Common myeloid progenitor, CD34-positive (primary cell): ENCODE measurements around the gene DMWD.

Experiments
- CTCF ChIA-PET: fragments of 350-600 bp; sonication (Branson Sonifier 250); formaldehyde crosslinking; loops from one replicate; lab custom pipeline; 2021; ENCODE audit warnings: antibody characterized with exemption; lab: Charles Lee
- POLR2A ChIA-PET: fragments of 350-600 bp; sonication (Branson Sonifier 250); formaldehyde crosslinking; loops from one replicate; lab custom pipeline; 2021; ENCODE audit warnings: antibody characterized with exemption; lab: Charles Lee
- DNase-seq, 3 donors: peaks; one replicate each; pipeline versions ENCODE4 v3.0.0 to v3.0.0-alpha.2; 2013
- H3K27ac ChIP-seq, 2 experiments: 1 replicate in 1 of 2; 2 replicates in 1 of 2; pipeline ENCODE4 v1.7.0; 2013; ENCODE audit warnings: inconsistent platforms in 2 of 2, low read length in 2 of 2, mild to moderate bottlenecking in 2 of 2, low read depth in 1 of 2, moderate library complexity in 1 of 2; ENCODE audit not compliant: severe bottlenecking in 2 of 2, insufficient read depth in 1 of 2, poor library complexity in 1 of 2
- H3K27me3 ChIP-seq, 5 experiments: replicated peaks in 2 of 5; 1 replicate in 3 of 5; 2 replicates in 2 of 5; pipeline versions ENCODE4 v1.6.1 to v1.7.0; 2013; ENCODE audit warnings: low read length in 4 of 5, mild to moderate bottlenecking in 2 of 5, moderate library complexity in 2 of 5, inconsistent platforms in 1 of 5; ENCODE audit not compliant: insufficient read depth in 5 of 5, control insufficient read depth in 4 of 5
- H3K36me3 ChIP-seq, 4 experiments: 1 replicate in 2 of 4; 2 replicates in 2 of 4; pipeline versions ENCODE4 v1.6.1 to v1.7.0; 2013; ENCODE audit warnings: low read length in 3 of 4, control low read depth in 1 of 4, mild to moderate bottlenecking in 1 of 4; ENCODE audit not compliant: control insufficient read depth in 4 of 4, insufficient read depth in 4 of 4
- H3K4me1 ChIP-seq, 4 experiments: 1 replicate in 3 of 4; 2 replicates in 1 of 4; pipeline versions ENCODE4 v1.6.1 to v1.7.1; 2013; ENCODE audit warnings: low read length in 3 of 4, mild to moderate bottlenecking in 3 of 4, control low read depth in 1 of 4, inconsistent platforms in 1 of 4, moderate library complexity in 1 of 4; ENCODE audit not compliant: control insufficient read depth in 4 of 4, insufficient read depth in 4 of 4; ENCODE audit errors: control extremely low read depth in 1 of 4
- H3K4me3 ChIP-seq, 7 experiments: 1 replicate in 4 of 7; 2 replicates in 3 of 7; pipeline versions ENCODE4 v1.5.1 to v1.7.0; 2013; ENCODE audit warnings: mild to moderate bottlenecking in 7 of 7, low read length in 6 of 7, moderate library complexity in 6 of 7, inconsistent platforms in 2 of 7, low read depth in 2 of 7, control low read depth in 1 of 7; ENCODE audit not compliant: insufficient read depth in 4 of 7, control insufficient read depth in 1 of 7; ENCODE audit errors: extremely low read depth in 1 of 7
- H3K9me3 ChIP-seq, 5 experiments: 1 replicate in 4 of 5; 2 replicates in 1 of 5; pipeline versions ENCODE4 v1.6.1 to v1.7.1; 2013; ENCODE audit warnings: low read length in 4 of 5, mild to moderate bottlenecking in 2 of 5, inconsistent platforms in 1 of 5, low read depth in 1 of 5, moderate library complexity in 1 of 5; ENCODE audit not compliant: control insufficient read depth in 4 of 5, insufficient read depth in 2 of 5; ENCODE audit errors: control extremely low read depth in 1 of 5
- WGBS: methylation state at CpG from one replicate; pipeline ENCODE4 v1.1.5; 2013; ENCODE audit not compliant: insufficient coverage; 5-methylcytosine and 5-hydroxymethylcytosine counted together

Gene DMWD

DNA sequence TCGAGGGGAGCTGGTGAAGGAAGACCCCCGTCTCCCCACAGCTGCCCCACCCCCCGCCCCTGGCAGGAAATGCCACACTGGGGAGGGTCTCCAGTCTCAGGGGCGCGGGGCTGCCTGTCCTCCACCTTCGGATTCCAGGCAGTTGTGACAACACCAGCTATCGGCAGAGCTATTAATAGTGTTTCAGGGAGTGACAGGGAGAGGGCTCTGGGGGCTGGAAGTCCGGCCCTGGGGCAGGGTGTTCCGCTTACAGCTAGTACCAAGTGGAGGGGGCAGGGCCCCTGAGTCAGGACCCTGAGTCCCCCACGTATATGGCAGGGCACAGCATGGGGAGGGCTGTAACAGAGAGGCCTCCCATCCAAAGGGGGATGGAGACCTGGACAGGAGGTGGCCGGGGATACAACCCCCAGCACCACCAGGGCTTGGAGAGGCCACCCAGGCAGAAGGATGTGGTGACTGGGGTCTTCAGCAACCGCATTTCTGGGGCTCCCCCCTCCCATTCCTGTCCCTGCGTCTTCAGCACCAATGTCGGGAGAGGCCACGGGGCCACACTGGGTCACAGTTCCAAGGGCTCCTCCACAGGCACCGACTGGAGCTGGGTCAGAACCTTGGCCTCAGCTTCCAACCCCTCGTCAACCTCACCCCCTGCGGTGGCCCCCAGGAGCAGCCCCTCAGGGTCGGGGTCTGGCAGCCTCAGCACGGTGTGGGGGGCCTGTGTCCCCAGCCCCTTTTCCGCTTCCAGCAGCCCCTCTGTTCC lies 27.5 kb downstream of the DMWD start:
- Histone ChIP-seq H3K36me3 (no peaks in the 10 kb centered on the region), H3K4me3 (no peak overlapping the region), H3K4me1 (peaks cover 0 to 29% (median 21%) of the 10 kb centered on the region in 4 experiments), H3K9me3 (no peaks in the 10 kb centered on the region), H3K27me3 (peaks cover 0 to 56% (median 13%) of the 10 kb centered on the region in 5 experiments), H3K27ac (no peak overlapping the region)
- 92% methylated on average over 8 of the region's 21 CpGs for WGBS
- no peak for DNase-seq
- ChIA-PET POLR2A (no interaction called here), CTCF (interaction anchor here (0.7 kb wide), 1 partner anchor 11 kb away, joined by 3 read pairs; no protein-coding TSS in a partner anchor)

- H3K27me3 ChIP-seq = peaks cover 0 to 56% (median 13%) of the 10 kb centered on the region in 5 experiments
- H3K4me1 ChIP-seq = peaks cover 0 to 22% (median 15%) of the 10 kb centered on the region in 4 experiments
- no peak overlapping the region for H3K4me3 ChIP-seq
- no peak for DNase-seq
- ChIA-PET CTCF (interaction anchor here (0.7 kb wide), 1 partner anchor 11 kb away, joined by 3 read pairs; no protein-coding TSS in a partner anchor), POLR2A (no interaction called here)
- H3K27ac ChIP-seq = no peak overlapping the region
- H3K36me3 ChIP-seq = no peaks in the 10 kb centered on the region
- no peaks in the 10 kb centered on the region for H3K9me3 ChIP-seq
- 100% methylated on average over 3 of the region's 6 CpGs for WGBS
These were observed 28.2 kb downstream of the DMWD start for GRCh38 chr19:45764475-45764874.

- no peaks in the 10 kb centered on the region for H3K36me3 ChIP-seq
- ChIA-PET CTCF (no interaction called here), POLR2A (no interaction called here)
- H3K4me1 ChIP-seq = peaks cover 0 to 15% (median 10%) of the 10 kb centered on the region in 4 experiments
- no peak overlapping the region for H3K4me3 ChIP-seq
- H3K27me3 ChIP-seq = peaks cover 0 to 56% (median 16%) of the 10 kb centered on the region in 5 experiments
- no peak for DNase-seq
- WGBS = 85% methylated on average over 20 of the region's 27 CpGs
- H3K9me3 ChIP-seq = no peaks in the 10 kb centered on the region
- no peak overlapping the region for H3K27ac ChIP-seq
These were observed 28.9 kb downstream of the DMWD start for GRCh38 chr19:45763691-45764294.

DNA sequence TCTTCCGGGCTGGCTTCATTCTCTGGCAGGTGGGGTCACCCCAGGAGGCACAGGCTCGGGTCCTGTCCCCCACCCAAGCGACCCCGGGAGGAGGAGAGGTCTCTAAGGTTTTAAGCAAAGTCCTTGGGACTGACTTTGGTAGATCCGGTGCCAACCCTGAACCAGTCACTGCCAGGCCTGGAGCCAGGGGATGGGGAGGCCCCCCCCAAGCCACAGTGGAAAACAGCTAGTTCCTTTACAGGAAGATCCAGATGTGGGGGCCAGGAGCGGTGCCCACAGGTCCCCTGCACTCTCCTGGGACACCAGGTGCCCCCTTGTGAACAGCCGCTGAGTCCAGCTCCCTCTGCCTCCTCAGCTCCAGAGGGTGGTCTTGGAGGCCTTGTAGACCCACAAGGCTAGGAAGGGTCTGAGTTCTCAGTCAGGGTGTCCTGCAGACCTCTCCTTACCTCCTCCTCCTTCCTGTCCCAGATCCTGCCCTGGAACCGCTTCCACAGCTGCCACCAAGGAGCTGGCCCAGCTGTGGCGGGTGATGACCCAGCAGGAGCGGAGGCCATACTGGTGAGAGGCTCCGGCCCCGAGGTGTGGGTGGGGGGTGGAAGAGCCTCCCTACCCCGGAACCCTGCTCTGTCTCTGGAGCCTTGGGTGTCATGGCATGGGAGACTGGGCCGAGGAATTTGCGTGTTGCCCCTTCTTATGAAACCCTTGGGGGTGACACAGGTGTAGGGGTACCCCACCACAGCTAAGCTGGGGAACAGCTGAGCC lies 29.6 kb downstream of the DMWD start:
- no peaks in the 10 kb centered on the region for H3K9me3 ChIP-seq
- no peak for DNase-seq
- no peak overlapping the region for H3K27ac ChIP-seq
- CTCF ChIA-PET = interaction anchor here (0.9 kb wide), 1 partner anchor 11 kb away, joined by 3 read pairs; no protein-coding TSS in a partner anchor
- no peaks in the 10 kb centered on the region for H3K36me3 ChIP-seq
- no peak overlapping the region for H3K4me3 ChIP-seq
- POLR2A ChIA-PET = no interaction called here
- H3K27me3 ChIP-seq = peaks cover 0 to 52% (median 15%) of the 10 kb centered on the region in 5 experiments
- H3K4me1 ChIP-seq = peaks cover 0 to 9% (median 5%) of the 10 kb centered on the region in 4 experiments
- 95% methylated on average over 10 of the region's 15 CpGs for WGBS

GRCh38 chr19:45761714-45762113 lies 30.9 kb downstream of the DMWD start:
- DNase-seq = no peak
- Histone ChIP-seq H3K4me3 (no peak overlapping the region), H3K27me3 (peaks cover 0 to 38% (median 14%) of the 10 kb centered on the region in 5 experiments), H3K9me3 (no peaks in the 10 kb centered on the region), H3K36me3 (no peaks in the 10 kb centered on the region), H3K4me1 (no peaks in the 10 kb centered on the region), H3K27ac (no peak overlapping the region)
- POLR2A ChIA-PET = no interaction called here
- CTCF ChIA-PET = no interaction called here
- 90% methylated on average over 17 of the region's 17 CpGs for WGBS

DNA sequence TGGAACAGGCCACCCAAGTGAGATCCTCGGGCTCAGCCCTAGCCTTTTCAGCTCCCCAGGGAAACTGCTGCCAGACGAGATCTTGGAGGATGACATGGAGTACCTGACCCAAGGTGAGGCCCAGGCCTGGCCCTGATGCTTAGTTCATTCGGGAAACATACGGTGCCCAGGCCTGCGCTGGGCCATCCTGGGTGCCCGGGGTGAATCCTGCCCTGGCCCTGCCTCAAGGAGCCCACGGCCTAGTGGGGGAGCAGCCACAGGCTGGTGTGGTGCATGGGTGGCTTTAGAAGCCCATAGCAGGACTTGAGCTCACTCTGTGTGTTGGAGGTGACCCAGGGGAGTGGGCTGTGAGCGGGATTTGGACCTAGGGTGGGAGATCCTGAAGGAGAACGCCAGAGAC lies 33.7 kb downstream of the DMWD start:
- no peak for DNase-seq
- Histone ChIP-seq H3K9me3 (no peaks in the 10 kb centered on the region), H3K4me1 (no peaks in the 10 kb centered on the region), H3K36me3 (no peaks in the 10 kb centered on the region), H3K27me3 (peaks cover 0 to 14% (median 8%) of the 10 kb centered on the region in 5 experiments), H3K27ac (no peak overlapping the region), H3K4me3 (no peak overlapping the region)
- WGBS = 94% methylated on average over 9 of the region's 9 CpGs
- ChIA-PET CTCF (interaction anchor here (1.6 kb wide), 1 partner anchor 10 kb away, joined by 4 read pairs; no protein-coding TSS in a partner anchor), POLR2A (interaction anchor here (0.5 kb wide), 1 partner anchor 144 kb away, joined by 3 read pairs; no protein-coding TSS in a partner anchor)
